ENCODE results near the gene SLC25A44. TPM values are rescaled to one million over a fixed set of nuclear protein-coding genes. Genes with fewer than 3 reads are reported as not detected.

Gene SLC25A44
- total RNA-seq, 1 experiment from 2014 or later = 32.5 TPM

GRCh38 chr1:156155756-156156510 lies 38.0 kb upstream of the SLC25A44 start:
- Mint-ChIP-seq H3K4me3 (ENCODE audit: low read depth, unreplicated experiment) (no peak overlapping the region), H3K27me3 (ENCODE audit: unreplicated experiment) (peaks cover 24% of the 10 kb centered on the region), H3K36me3 (ENCODE audit: insufficient read depth, unreplicated experiment) (no peaks in the 10 kb centered on the region), H3K4me1 (ENCODE audit: low read depth, unreplicated experiment) (peaks cover 12% of the 10 kb centered on the region), H3K27ac (ENCODE audit: unreplicated experiment) (no peak overlapping the region), H3K9me3 (ENCODE audit: low read depth, unreplicated experiment) (no peaks in the 10 kb centered on the region)
- intact Hi-C loops (cut with micrococcal nuclease; ENCODE audit: unreplicated experiment) = no loop called here
- no peak for TF ChIP-seq CTCF (IDR thresholded peaks at IDR 0.05; ENCODE audit: unreplicated experiment)
- BruUV-seq (replicated peaks) = no TSS peak
- no peak for DNase-seq
- CTCF ChIA-PET = no interaction called here

GRCh38 chr1:156157506-156157905 lies 36.4 kb upstream of the SLC25A44 start:
- BruUV-seq (replicated peaks) = no TSS peak
- CTCF ChIA-PET = interaction anchor here (0.9 kb wide), 1 partner anchor 68 kb away, joined by 3 read pairs; no protein-coding TSS in a partner anchor
- TF ChIP-seq CTCF (IDR thresholded peaks at IDR 0.05; ENCODE audit: unreplicated experiment) = no peak
- Mint-ChIP-seq H3K36me3 (ENCODE audit: insufficient read depth, unreplicated experiment) (no peaks in the 10 kb centered on the region), H3K9me3 (ENCODE audit: low read depth, unreplicated experiment) (no peaks in the 10 kb centered on the region), H3K27me3 (ENCODE audit: unreplicated experiment) (peaks cover 24% of the 10 kb centered on the region), H3K4me3 (ENCODE audit: low read depth, unreplicated experiment) (no peak overlapping the region), H3K4me1 (ENCODE audit: low read depth, unreplicated experiment) (peaks cover 8% of the 10 kb centered on the region), H3K27ac (ENCODE audit: unreplicated experiment) (no peak overlapping the region)
- DNase-seq = no peak
- intact Hi-C loops (cut with micrococcal nuclease; ENCODE audit: unreplicated experiment) = no loop called here

- BruUV-seq (replicated peaks) = no TSS peak
- Mint-ChIP-seq H3K27ac (ENCODE audit: unreplicated experiment) (no peak overlapping the region), H3K36me3 (ENCODE audit: insufficient read depth, unreplicated experiment) (no peaks in the 10 kb centered on the region), H3K27me3 (ENCODE audit: unreplicated experiment) (peaks cover 24% of the 10 kb centered on the region), H3K4me3 (ENCODE audit: low read depth, unreplicated experiment) (no peak overlapping the region), H3K4me1 (ENCODE audit: low read depth, unreplicated experiment) (peaks cover 3% of the 10 kb centered on the region), H3K9me3 (ENCODE audit: low read depth, unreplicated experiment) (no peaks in the 10 kb centered on the region)
- no peak for DNase-seq
- CTCF ChIA-PET = interaction anchor here (0.9 kb wide), 1 partner anchor 67 kb away, joined by 3 read pairs; no protein-coding TSS in a partner anchor
- intact Hi-C loops (cut with micrococcal nuclease; ENCODE audit: unreplicated experiment) = no loop called here
- no peak for TF ChIP-seq CTCF (IDR thresholded peaks at IDR 0.05; ENCODE audit: unreplicated experiment)
Measured at GRCh38 chr1:156157966-156158365, 35.9 kb upstream of the SLC25A44 start.

- no peaks in the 10 kb centered on the region for H3K36me3 Mint-ChIP-seq (ENCODE audit: insufficient read depth, unreplicated experiment)
- H3K4me3 Mint-ChIP-seq (ENCODE audit: low read depth, unreplicated experiment) = no peak overlapping the region
- H3K27me3 Mint-ChIP-seq (ENCODE audit: unreplicated experiment) = peaks cover 6% of the 10 kb centered on the region
- no peak overlapping the region for H3K27ac Mint-ChIP-seq (ENCODE audit: unreplicated experiment)
- intact Hi-C loops (cut with micrococcal nuclease; ENCODE audit: unreplicated experiment) = no loop called here
- H3K4me1 Mint-ChIP-seq (ENCODE audit: low read depth, unreplicated experiment) = no peaks in the 10 kb centered on the region
- no peak for TF ChIP-seq CTCF (IDR thresholded peaks at IDR 0.05; ENCODE audit: unreplicated experiment)
- no peak for DNase-seq
- no peaks in the 10 kb centered on the region for H3K9me3 Mint-ChIP-seq (ENCODE audit: low read depth, unreplicated experiment)
- BruUV-seq (replicated peaks) = no TSS peak
- CTCF ChIA-PET = interaction anchor here (0.6 kb wide), 1 partner anchor 33 kb away, joined by 3 read pairs; no protein-coding TSS in a partner anchor
Measured at GRCh38 chr1:156160000-156160742, 33.7 kb upstream of the SLC25A44 start.

All from Calu3 (cell line).